ENCODE results near the gene CYP4A11. TPM values are rescaled to one million over a fixed set of nuclear protein-coding genes. Genes with fewer than 3 reads are reported as not detected.

Gene CYP4A11
- total RNA-seq, 1 experiment from 2014 or later, result not detected

GRCh38 chr1:46931151-46931550 is 10.1 kb downstream of the CYP4A11 start:
- Histone ChIP-seq H3K18ac (ENCODE audit: insufficient read length, low read depth, low read length) (no peak overlapping the region), H2AK5ac (ENCODE audit: insufficient read length, low read length) (no peak overlapping the region), H4K8ac (replicated peaks; ENCODE audit: insufficient read length, low read depth, low read length) (no peak overlapping the region), H3K56ac (ENCODE audit: insufficient read length, low read depth, low read length) (no peak overlapping the region), H3K27me3 (ENCODE audit: insufficient read depth, low read length) (no peaks in the 10 kb centered on the region), H3K23ac (ENCODE audit: insufficient read length, low read depth, low read length) (no peak overlapping the region), H3K9ac (ENCODE audit: extremely low read depth, insufficient read length, low read length) (no peak overlapping the region), H2BK5ac (ENCODE audit: insufficient read length, low read length) (no peak overlapping the region), H4K91ac (ENCODE audit: insufficient read length, low read depth, low read length) (no peak overlapping the region), H3K4me1 (ENCODE audit: insufficient read depth, low read length) (no peaks in the 10 kb centered on the region), H2BK12ac (ENCODE audit: insufficient read length, low read depth, low read length) (no peak overlapping the region), H3K9me3 (ENCODE audit: control insufficient read depth, low read depth, low read length) (no peaks in the 10 kb centered on the region), H3K4ac (ENCODE audit: low read depth, low read length) (no peak overlapping the region), H3K79me1 (ENCODE audit: insufficient read depth, low read depth, low read length, poor library complexity, severe bottlenecking) (no peaks in the 10 kb centered on the region), H2AFZ (ENCODE audit: low read length) (no peak overlapping the region), H3T11ph (ENCODE audit: low read length) (no peak overlapping the region), H4K20me1 (ENCODE audit: control insufficient read depth, insufficient read depth, insufficient read length) (no peaks in the 10 kb centered on the region), H2BK15ac (ENCODE audit: low read depth, low read length) (no peak overlapping the region), H3K14ac (ENCODE audit: insufficient read depth, low read length) (no peak overlapping the region), H2BK20ac (ENCODE audit: low read depth, low read length, poor library complexity, severe bottlenecking) (no peak overlapping the region), H3K27ac (ENCODE audit: insufficient read length, low read depth, low read length) (no peak overlapping the region), H3K23me2 (ENCODE audit: insufficient read length, low read depth, low read length, poor library complexity, severe bottlenecking) (no peaks in the 10 kb centered on the region), H3K4me2 (ENCODE audit: insufficient read depth, insufficient read length, low read length) (no peak overlapping the region), H4K5ac (ENCODE audit: insufficient read length, low read depth, low read length) (no peak overlapping the region), H2BK120ac (ENCODE audit: low read depth, low read length, poor library complexity, severe bottlenecking) (no peak overlapping the region), H3K79me2 (ENCODE audit: insufficient read depth, low read length) (no peaks in the 10 kb centered on the region)
- Mint-ChIP-seq H3K4me1 (peaks cover 4% of the 10 kb centered on the region in 2 experiments; a peak in 3 of 4 replicates), H3K4me3 (no peak overlapping the region; a peak in 1 of 5 replicates), H3K9me3 (no peaks in the 10 kb centered on the region), H3K36me3 (ENCODE audit: insufficient read depth in 1 of 3, low read depth in 3 of 3) (no peaks in the 10 kb centered on the region), H3K27ac (no peak overlapping the region), H3K27me3 (ENCODE audit: low read depth) (no peaks in the 10 kb centered on the region; the same call in 1 of the 2 replicates)
- DNase-seq, result no peak
- no peak for TF ChIP-seq CTCF (conservative IDR thresholded peaks at IDR 0.05)
- no CpG with 5 or more reads among the region's 3 CpGs for WGBS (ENCODE audit: extremely low coverage, insufficient read length, low lambda C conversion rate)
